WERI-Rb-1 (cell line): Measurements from ENCODE around the gene CTSC.

Experiments used
- DNase-seq: peaks from one replicate; pipeline ENCODE4 v3.0.0-alpha.2; 2020
- H3K27ac ChIP-seq: fragments of 250-450 bp; sonication (Bioruptor Pico); 2 replicates; pipeline ENCODE4 v1.5.1; 2020; ENCODE audit warnings: mild to moderate bottlenecking, moderate library complexity
- H3K27me3 ChIP-seq: fragments of 250-450 bp; sonication (Bioruptor Pico); 2 replicates; pipeline ENCODE4 v1.5.1; 2021; ENCODE audit warnings: mild to moderate bottlenecking, low read depth, moderate library complexity; ENCODE audit not compliant: insufficient read depth, severe bottlenecking
- H3K36me3 ChIP-seq: fragments of 250-450 bp; sonication (Bioruptor Pico); 2 replicates; pipeline ENCODE4 v1.5.1; 2020; ENCODE audit warnings: mild to moderate bottlenecking, moderate library complexity
- H3K4me3 ChIP-seq: 2 replicates; pipeline ENCODE4 v1.5.1; 2011; ENCODE audit warnings: low read depth, mild to moderate bottlenecking, control low read depth, low read length
- H3K9me3 ChIP-seq: fragments of 250-450 bp; sonication (Bioruptor Pico); 2 replicates; pipeline ENCODE4 v1.5.1; 2021; ENCODE audit warnings: mild to moderate bottlenecking, moderate library complexity; ENCODE audit not compliant: severe bottlenecking
- TF ChIP-seq, protein P1 (sequence below): IDR thresholded peaks from 2 replicates; pipeline ENCODE4 v1.5.1; 2011; ENCODE audit warnings: low read depth, mild to moderate bottlenecking, control low read depth, inconsistent platforms, low read length

CTSC gene

DNA sequence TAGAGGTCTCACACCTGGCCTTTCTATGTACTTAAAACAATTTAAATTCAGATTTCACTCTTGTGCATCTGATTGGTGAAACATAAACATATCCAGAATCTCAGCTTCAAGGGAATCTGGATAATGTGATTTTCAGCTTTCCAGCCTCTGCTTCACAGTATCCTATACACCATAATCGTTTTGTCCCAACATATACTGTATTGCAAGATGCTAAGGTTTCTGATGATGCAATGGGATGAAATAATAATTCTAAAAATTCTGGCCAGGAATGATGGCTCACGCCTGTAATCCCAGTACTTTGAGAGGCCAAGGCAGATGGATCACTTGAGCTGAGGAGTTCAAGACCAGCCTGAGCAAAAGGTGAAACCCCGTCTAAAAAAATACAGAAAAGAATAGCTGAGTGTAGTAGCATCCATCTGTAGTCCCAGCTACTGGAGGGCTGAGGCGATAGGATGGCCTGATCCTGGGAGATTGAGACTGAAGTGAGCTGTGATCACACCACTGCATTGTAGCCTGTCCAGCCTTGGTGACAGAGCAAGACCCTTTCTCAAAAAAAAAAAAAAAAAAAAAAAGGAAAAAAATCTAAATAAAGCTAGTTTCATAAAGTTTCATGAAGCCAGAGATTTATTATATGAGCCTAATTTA lies 41.0 kb upstream of the CTSC start:
- Histone ChIP-seq H3K9me3 (no peaks in the 10 kb centered on the region), H3K27ac (no peak overlapping the region), H3K36me3 (no peaks in the 10 kb centered on the region), H3K4me3 (no peak overlapping the region), H3K27me3 (no peaks in the 10 kb centered on the region)
- DNase-seq, result no peak
- TF ChIP-seq, protein P1, sequence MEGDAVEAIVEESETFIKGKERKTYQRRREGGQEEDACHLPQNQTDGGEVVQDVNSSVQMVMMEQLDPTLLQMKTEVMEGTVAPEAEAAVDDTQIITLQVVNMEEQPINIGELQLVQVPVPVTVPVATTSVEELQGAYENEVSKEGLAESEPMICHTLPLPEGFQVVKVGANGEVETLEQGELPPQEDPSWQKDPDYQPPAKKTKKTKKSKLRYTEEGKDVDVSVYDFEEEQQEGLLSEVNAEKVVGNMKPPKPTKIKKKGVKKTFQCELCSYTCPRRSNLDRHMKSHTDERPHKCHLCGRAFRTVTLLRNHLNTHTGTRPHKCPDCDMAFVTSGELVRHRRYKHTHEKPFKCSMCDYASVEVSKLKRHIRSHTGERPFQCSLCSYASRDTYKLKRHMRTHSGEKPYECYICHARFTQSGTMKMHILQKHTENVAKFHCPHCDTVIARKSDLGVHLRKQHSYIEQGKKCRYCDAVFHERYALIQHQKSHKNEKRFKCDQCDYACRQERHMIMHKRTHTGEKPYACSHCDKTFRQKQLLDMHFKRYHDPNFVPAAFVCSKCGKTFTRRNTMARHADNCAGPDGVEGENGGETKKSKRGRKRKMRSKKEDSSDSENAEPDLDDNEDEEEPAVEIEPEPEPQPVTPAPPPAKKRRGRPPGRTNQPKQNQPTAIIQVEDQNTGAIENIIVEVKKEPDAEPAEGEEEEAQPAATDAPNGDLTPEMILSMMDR, result no peak

- Histone ChIP-seq H3K36me3 (no peaks in the 10 kb centered on the region), H3K27ac (no peak overlapping the region), H3K27me3 (no peaks in the 10 kb centered on the region), H3K4me3 (no peak overlapping the region), H3K9me3 (no peaks in the 10 kb centered on the region)
- TF ChIP-seq, protein P1, result no peak
- no peak for DNase-seq
Observed at GRCh38 chr11:88377646-88378045, 40.1 kb upstream of the CTSC start.

DNA sequence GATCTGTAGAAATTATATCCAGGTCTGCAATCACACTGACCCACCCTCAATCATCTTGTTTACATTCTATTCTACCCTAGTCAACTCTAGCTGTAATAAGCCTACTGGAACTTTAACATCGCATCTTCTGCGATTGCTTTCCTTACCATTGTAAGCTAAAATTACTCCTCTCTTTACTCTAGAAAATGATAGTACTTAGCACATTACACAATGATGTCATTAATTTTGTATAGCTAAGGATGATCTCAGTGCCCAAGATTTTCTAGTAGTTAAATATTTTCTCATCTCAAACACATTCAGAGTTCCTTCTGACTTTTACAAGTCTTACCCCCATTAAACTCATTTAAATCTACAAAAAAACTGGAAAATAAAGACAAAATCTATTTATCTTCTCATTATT lies 39.6 kb upstream of the CTSC start:
- Histone ChIP-seq H3K36me3 (no peaks in the 10 kb centered on the region), H3K9me3 (no peaks in the 10 kb centered on the region), H3K27me3 (no peaks in the 10 kb centered on the region), H3K4me3 (no peak overlapping the region), H3K27ac (no peak overlapping the region)
- TF ChIP-seq, protein P1, result no peak
- no peak for DNase-seq

- Histone ChIP-seq H3K27me3 (no peaks in the 10 kb centered on the region), H3K27ac (no peak overlapping the region), H3K36me3 (no peaks in the 10 kb centered on the region), H3K9me3 (no peaks in the 10 kb centered on the region), H3K4me3 (no peak overlapping the region)
- DNase-seq, result no peak
- TF ChIP-seq, protein P1, result no peak
Observed at GRCh38 chr11:88375927-88376470, 38.5 kb upstream of the CTSC start.

DNA sequence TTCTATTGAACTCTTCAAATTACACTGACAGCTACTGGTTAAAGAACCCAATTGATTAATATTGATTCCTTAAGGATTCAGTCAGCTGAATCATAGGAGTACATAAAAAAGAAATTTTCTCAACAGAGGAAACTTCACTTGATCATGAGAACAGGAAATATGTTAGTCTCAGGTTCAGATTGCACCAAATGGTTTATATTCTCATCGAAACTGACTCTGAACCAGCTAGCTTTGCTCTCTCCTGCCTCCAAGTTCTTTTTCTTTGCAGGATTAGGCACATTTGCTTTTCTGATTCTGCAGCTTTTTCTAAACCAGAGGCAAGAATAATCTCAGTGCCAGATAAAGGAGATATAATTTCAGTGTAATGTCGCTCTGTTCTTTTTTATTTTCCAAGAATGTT lies 33.2 kb upstream of the CTSC start:
- TF ChIP-seq, protein P1, result no peak
- Histone ChIP-seq H3K27me3 (no peaks in the 10 kb centered on the region), H3K27ac (no peak overlapping the region), H3K4me3 (no peak overlapping the region), H3K9me3 (no peaks in the 10 kb centered on the region), H3K36me3 (no peaks in the 10 kb centered on the region)
- DNase-seq, result no peak

GRCh38 chr11:88367310-88367709 lies 29.8 kb upstream of the CTSC start:
- H3K27me3 ChIP-seq, result no peaks in the 10 kb centered on the region
- TF ChIP-seq, protein P1, result no peak
- H3K36me3 ChIP-seq, result no peaks in the 10 kb centered on the region
- no peak overlapping the region for H3K4me3 ChIP-seq
- DNase-seq, result no peak
- H3K27ac ChIP-seq, result no peak overlapping the region
- no peaks in the 10 kb centered on the region for H3K9me3 ChIP-seq
